Endothelial cell of umbilical vein (primary cell): ENCODE data around the gene PTPRT. TPM values are rescaled to one million over a fixed set of nuclear protein-coding genes. Genes with fewer than 3 reads are reported as not detected.

Source experiments
- BruUV-seq: library from RNA; stranded (reverse); fragments of 400-500 nt; replicated peaks from 2 replicates; lab custom pipeline; 2021; lab: Mats Ljungman, UMichigan
- CTCF ChIA-PET: fragments of 300-600, 350-600 bp; sonication (Branson Sonifier 250); formaldehyde crosslinking; loops from one replicate; lab custom pipeline; 2021; ENCODE audit warnings: antibody characterized with exemption, inconsistent platforms; lab: Charles Lee
- POLR2A ChIA-PET: fragments of 300-600, 350-600 bp; sonication (Branson Sonifier 250); formaldehyde crosslinking; loops from one replicate; lab custom pipeline; 2021; ENCODE audit warnings: antibody characterized with exemption, inconsistent platforms; lab: Charles Lee
- DNase-seq: peaks from one replicate; pipeline ENCODE4 v3.0.0-alpha.2; 2011; ENCODE audit warnings: low read depth, low spot score
- FAIRE-seq: peaks from 2 replicates; lab custom pipeline; 2011; peaks lifted over from hg19 to GRCh38; lab: Jason Lieb, UNC
- H2AFZ ChIP-seq: 2 replicates; pipeline ENCODE4 v1.6.0; 2012; ENCODE audit warnings: low read depth, low read length, control low read depth, inconsistent platforms
- H3K27ac ChIP-seq: 2 replicates; pipeline ENCODE4 v1.5.1; 2011; ENCODE audit warnings: low read depth, mild to moderate bottlenecking, control low read depth, low read length, moderate library complexity; ENCODE audit not compliant: insufficient read depth
- H3K27me3 ChIP-seq, 2 experiments: 2 replicates each; pipeline versions ENCODE4 v1.6.0 to v1.6.1; 2011; ENCODE audit warnings: low read length in 2 of 2, mixed read lengths in 1 of 2; ENCODE audit not compliant: control insufficient read depth in 2 of 2, insufficient read depth in 2 of 2
- H3K36me3 ChIP-seq, 2 experiments: 2 replicates in 1 of 2; 3 replicates in 1 of 2; pipeline ENCODE4 v1.5.1; 2011; ENCODE audit warnings: low read length in 2 of 2, mild to moderate bottlenecking in 1 of 2, moderate library complexity in 1 of 2; ENCODE audit not compliant: control insufficient read depth in 2 of 2, insufficient read depth in 2 of 2; ENCODE audit errors: extremely low read depth in 1 of 2
- H3K4me1 ChIP-seq: 3 replicates; pipeline ENCODE4 v1.5.1; 2011; ENCODE audit warnings: mild to moderate bottlenecking, low read length; ENCODE audit not compliant: control insufficient read depth, insufficient read depth; ENCODE audit errors: extremely low read depth
- H3K4me2 ChIP-seq: 2 replicates; pipeline ENCODE4 v1.6.1; 2011; ENCODE audit warnings: low read length, control low read depth, mixed read lengths; ENCODE audit not compliant: insufficient read depth
- H3K4me3 ChIP-seq, 3 experiments: fragments of 200-600 bp in 1 of 3; sonication (generic), shearing (Covaris generic) in 1 of 3; replicated peaks in 1 of 3; 2 replicates each; pipeline ENCODE4 v1.5.1; 2011 to 2016; ENCODE audit warnings: control low read depth in 3 of 3, low read length in 3 of 3, mild to moderate bottlenecking in 2 of 3, inconsistent platforms in 1 of 3, low read depth in 1 of 3, moderate library complexity in 1 of 3; ENCODE audit not compliant: insufficient read depth in 1 of 3
- H3K79me2 ChIP-seq: 2 replicates; pipeline ENCODE4 v1.6.0; 2012; ENCODE audit warnings: low read length, inconsistent platforms; ENCODE audit not compliant: control insufficient read depth, insufficient read depth
- H3K9ac ChIP-seq: replicated peaks from 2 replicates; pipeline ENCODE3; 2011; ENCODE audit warnings: low read length, control low read depth; ENCODE audit not compliant: insufficient read depth; ENCODE audit errors: extremely low read depth
- H3K9me1 ChIP-seq: replicated peaks from 3 replicates; pipeline ENCODE4 v1.6.0; 2011; ENCODE audit warnings: mild to moderate bottlenecking, low read length; ENCODE audit not compliant: control insufficient read depth, insufficient read depth; ENCODE audit errors: extremely low read depth
- H3K9me3 ChIP-seq: replicated peaks from 2 replicates; pipeline ENCODE4 v1.5.1; 2012; ENCODE audit warnings: low read length, inconsistent platforms; ENCODE audit not compliant: control insufficient read depth, insufficient read depth
- H4K20me1 ChIP-seq: replicated peaks from 2 replicates; pipeline ENCODE3; 2011; ENCODE audit warnings: mild to moderate bottlenecking, low read length; ENCODE audit not compliant: control insufficient read depth, insufficient read depth; ENCODE audit errors: extremely low read depth
- CTCF ChIP-seq, 2 donors: IDR thresholded peaks; 1 replicate in 1 of 2; 2 replicates in 1 of 2; pipeline ENCODE4 v1.5.1; 2011; ENCODE audit warnings: low read length in 2 of 2, mild to moderate bottlenecking in 2 of 2, moderate library complexity in 2 of 2, control low read depth in 1 of 2, inconsistent platforms in 1 of 2, low read depth in 1 of 2; ENCODE audit not compliant: insufficient read depth in 1 of 2; ENCODE audit errors: extremely low read depth in 1 of 2
- EZH2 ChIP-seq: IDR thresholded peaks from 2 replicates; pipeline ENCODE4 v1.6.1; 2012; ENCODE audit warnings: borderline replicate concordance, low read depth, mild to moderate bottlenecking, moderate library complexity, low read length, inconsistent platforms; ENCODE audit not compliant: severe bottlenecking
- FOS ChIP-seq: IDR thresholded peaks from 2 replicates; pipeline ENCODE4 v1.6.1; 2011; ENCODE audit warnings: mild to moderate bottlenecking, low read length, moderate library complexity, borderline replicate concordance; ENCODE audit not compliant: insufficient read depth
- GATA2 ChIP-seq: IDR thresholded peaks from 2 replicates; pipeline ENCODE4 v1.7.0; 2011; ENCODE audit warnings: low read depth, mild to moderate bottlenecking, moderate library complexity, mixed read lengths, low read length; ENCODE audit not compliant: insufficient read length, insufficient read depth
- JUN ChIP-seq: IDR thresholded peaks from 2 replicates; pipeline ENCODE4 v1.6.1; 2011; ENCODE audit warnings: borderline replicate concordance, low read depth; ENCODE audit not compliant: insufficient read length, insufficient read depth
- MAX ChIP-seq: IDR thresholded peaks from 2 replicates; pipeline ENCODE4 v1.6.1; 2011; ENCODE audit not compliant: insufficient read depth, insufficient read length
- MYC ChIP-seq: IDR thresholded peaks from one replicate; pipeline ENCODE4 v1.6.1; 2011; ENCODE audit warnings: mild to moderate bottlenecking, low read depth, low read length
- POLR2A ChIP-seq: IDR thresholded peaks from 2 replicates; pipeline ENCODE4 v1.6.1; 2012; ENCODE audit warnings: low read depth, mild to moderate bottlenecking, control low read depth, low read length
- POLR2AphosphoS5 ChIP-seq: IDR thresholded peaks from 2 replicates; pipeline ENCODE4 v1.6.1; 2012; ENCODE audit warnings: low read depth, mild to moderate bottlenecking, control low read depth, low read length, moderate library complexity; ENCODE audit not compliant: insufficient read depth
- dilution Hi-C: fragments of 300-500 bp; cut with MboI; formaldehyde crosslinking; loops from one replicate; pipeline ENCODE4 v1.15.0; 2019; ENCODE audit warnings: low sequenced_read_pairs; ENCODE audit not compliant: extremely low pct_ligation_motif_present
- intact Hi-C: fragments of 100-400 bp; cut with micrococcal nuclease; formaldehyde crosslinking; loops from one replicate; pipeline ENCODE4 v1.10.0; 2022
- polyA plus RNA-seq, 4 experiments: library from polyadenylated mRNA; depleted of rRNA in 3 of 4; stranded (reverse) in 3 of 4; unstranded in 1 of 4; fragments of >200 nt; gene quantifications; 2 replicates each; pipeline versions ENCODE4 v1.2.1 to v1.2.3, GENCODE V29; 2011 to 2012; ENCODE audit warnings: missing spikeins in 1 of 4
- total RNA-seq: library from RNA; stranded (reverse); gene quantifications from 2 replicates; pipeline ENCODE4 v1.2.3, GENCODE V29; 2021

The PTPRT gene
- total and polyA plus RNA-seq, 2 donors (not counting 3 experiments of a cell fraction or from before 2014, with no cell fraction given): not detected

- no peak overlapping the region for H2AFZ ChIP-seq
- H3K4me3 ChIP-seq: no peak overlapping the region
- H3K27me3 ChIP-seq: no peaks in the 10 kb centered on the region
- no peak overlapping the region for H3K9ac ChIP-seq
- no peaks in the 10 kb centered on the region for H3K36me3 ChIP-seq
- no peak overlapping the region for H3K4me2 ChIP-seq
- peaks cover 7% of the 10 kb centered on the region for H3K9me3 ChIP-seq
- ChIA-PET CTCF (no interaction called here), POLR2A (no interaction called here)
- H3K9me1 ChIP-seq: no peaks in the 10 kb centered on the region
- H4K20me1 ChIP-seq: no peaks in the 10 kb centered on the region
- no peaks in the 10 kb centered on the region for H3K79me2 ChIP-seq
- H3K27ac ChIP-seq: no peak overlapping the region
- no peak for TF ChIP-seq GATA2
- no peak for TF ChIP-seq MYC
- TF ChIP-seq FOS: no peak
- TF ChIP-seq JUN: no peak
- TF ChIP-seq POLR2A: no peak
- no peak for TF ChIP-seq POLR2AphosphoS5
- TF ChIP-seq MAX: no peak
- no peak for TF ChIP-seq EZH2
- no peak for TF ChIP-seq CTCF (IDR thresholded peaks at IDR 0.05; ENCODE audit: extremely low read depth in 1 of 2, insufficient read depth in 1 of 2, low read depth in 1 of 2, low read length in 2 of 2)
- intact Hi-C loops: no loop called here
- dilution Hi-C loops: no loop called here
- no peak for FAIRE-seq
- no peak for DNase-seq
- BruUV-seq: no TSS peak
- H3K4me1 ChIP-seq: no peaks in the 10 kb centered on the region
Observed at GRCh38 chr20:43022568-43022967, 167.1 kb downstream of the PTPRT start.
